ENCODE data around the gene GAR1. TPM values are rescaled to one million over a fixed set of nuclear protein-coding genes. Genes with fewer than 3 reads are reported as not detected.

The GAR1 gene
- total RNA-seq, 1 donor from 2014 or later, result not detected

DNA sequence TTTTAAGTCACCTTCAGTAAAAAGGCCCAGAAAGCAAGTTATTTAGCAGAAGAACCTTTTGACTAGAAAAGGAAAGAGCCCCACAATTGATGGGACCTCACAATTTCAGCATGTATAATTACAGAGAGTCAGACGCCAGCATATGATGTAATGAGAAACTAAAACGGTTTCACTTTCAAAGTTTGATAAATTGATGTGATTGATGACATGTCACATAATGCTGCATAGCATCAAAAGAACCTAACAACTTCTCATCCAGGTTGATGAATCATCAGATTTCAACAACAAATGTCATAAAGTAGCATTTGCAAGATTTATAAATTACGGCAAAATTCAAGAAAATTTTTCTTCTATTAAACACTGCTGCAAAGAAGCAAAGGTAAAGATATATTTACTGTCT lies 3.9 kb upstream of the GAR1 start:
- no peak overlapping the region for H3K4me3 ChIP-seq
- H3K27ac ChIP-seq, result no peak overlapping the region
- intact Hi-C loops (cut with DNase I), result loop anchor here (10.0 kb wide), 1 partner anchor 247 kb away; the partner anchor contains the start of gene MCUB
- TF ChIP-seq, protein P1, sequence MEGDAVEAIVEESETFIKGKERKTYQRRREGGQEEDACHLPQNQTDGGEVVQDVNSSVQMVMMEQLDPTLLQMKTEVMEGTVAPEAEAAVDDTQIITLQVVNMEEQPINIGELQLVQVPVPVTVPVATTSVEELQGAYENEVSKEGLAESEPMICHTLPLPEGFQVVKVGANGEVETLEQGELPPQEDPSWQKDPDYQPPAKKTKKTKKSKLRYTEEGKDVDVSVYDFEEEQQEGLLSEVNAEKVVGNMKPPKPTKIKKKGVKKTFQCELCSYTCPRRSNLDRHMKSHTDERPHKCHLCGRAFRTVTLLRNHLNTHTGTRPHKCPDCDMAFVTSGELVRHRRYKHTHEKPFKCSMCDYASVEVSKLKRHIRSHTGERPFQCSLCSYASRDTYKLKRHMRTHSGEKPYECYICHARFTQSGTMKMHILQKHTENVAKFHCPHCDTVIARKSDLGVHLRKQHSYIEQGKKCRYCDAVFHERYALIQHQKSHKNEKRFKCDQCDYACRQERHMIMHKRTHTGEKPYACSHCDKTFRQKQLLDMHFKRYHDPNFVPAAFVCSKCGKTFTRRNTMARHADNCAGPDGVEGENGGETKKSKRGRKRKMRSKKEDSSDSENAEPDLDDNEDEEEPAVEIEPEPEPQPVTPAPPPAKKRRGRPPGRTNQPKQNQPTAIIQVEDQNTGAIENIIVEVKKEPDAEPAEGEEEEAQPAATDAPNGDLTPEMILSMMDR (IDR thresholded peaks at IDR 0.05), result no peak
- H3K9me3 ChIP-seq, result no peaks in the 10 kb centered on the region
- H3K27me3 ChIP-seq, result no peaks in the 10 kb centered on the region
- no peaks in the 10 kb centered on the region for H3K36me3 ChIP-seq
- no peak for DNase-seq (ENCODE audit: low spot score in 2 of 2)
- H3K4me1 ChIP-seq, result peaks cover 6% of the 10 kb centered on the region in 2 donors

DNA sequence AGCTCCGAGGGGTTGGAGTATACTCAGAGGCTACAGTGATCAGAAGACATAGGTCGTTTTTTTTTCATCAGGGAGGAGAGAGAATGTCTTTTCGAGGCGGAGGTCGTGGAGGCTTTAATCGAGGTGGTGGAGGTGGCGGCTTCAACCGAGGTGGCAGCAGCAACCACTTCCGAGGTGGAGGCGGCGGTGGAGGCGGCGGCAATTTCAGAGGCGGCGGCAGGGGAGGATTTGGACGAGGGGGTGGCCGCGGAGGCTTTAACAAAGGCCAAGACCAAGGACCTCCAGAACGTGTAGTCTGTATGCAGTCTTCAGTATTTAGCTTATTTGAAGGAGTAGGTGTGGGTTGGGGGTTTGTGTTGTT lies 500 bp downstream of the GAR1 start:
- no peaks in the 10 kb centered on the region for H3K9me3 ChIP-seq
- H3K4me1 ChIP-seq, result peaks cover 6% of the 10 kb centered on the region in 2 donors
- H3K36me3 ChIP-seq, result peaks cover 0 to 6% of the 10 kb centered on the region in 2 donors
- DNase-seq (ENCODE audit: low spot score in 2 of 2), result no peak
- peak overlapping the region; percentile 66 to 87 for H3K27ac ChIP-seq
- intact Hi-C loops (cut with DNase I), result loop anchor here (2.0 to 10.0 kb wide), 5 partner anchors 113 to 1194 kb away; partner anchors contain the start of genes CASP6, ELOVL6, MCUB and OSTC
- no peaks in the 10 kb centered on the region for H3K27me3 ChIP-seq
- TF ChIP-seq, protein P1 (IDR thresholded peaks at IDR 0.05), result no peak
- H3K4me3 ChIP-seq, result peak overlapping the region; percentile 68 to 80

DNA sequence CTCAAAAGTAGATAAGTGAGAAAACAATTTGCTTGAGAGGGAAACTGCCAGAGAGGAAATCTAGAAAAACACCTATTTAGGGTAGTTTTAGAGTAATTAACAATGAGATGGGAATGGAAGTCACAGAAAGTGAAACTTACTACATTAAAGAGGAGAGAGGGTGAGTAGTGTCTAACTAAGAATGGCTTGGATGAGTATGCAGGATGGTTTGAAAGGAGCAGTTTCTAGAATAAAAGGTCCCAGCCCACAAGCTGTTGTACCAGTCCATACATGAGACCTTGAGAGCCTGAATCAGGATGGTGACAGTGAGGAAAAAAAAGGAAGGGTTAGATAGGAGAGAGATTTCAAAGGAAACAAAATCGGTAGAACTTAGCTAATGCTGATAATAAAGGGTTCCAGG lies 1.3 kb downstream of the GAR1 start:
- intact Hi-C loops (cut with DNase I), result loop anchor here (2.0 to 10.0 kb wide), 5 partner anchors 114 to 1195 kb away; partner anchors contain the start of genes CASP6, ELOVL6, MCUB and OSTC
- TF ChIP-seq, protein P1 (IDR thresholded peaks at IDR 0.05), result no peak
- no peak for DNase-seq (ENCODE audit: low spot score in 2 of 2)
- Histone ChIP-seq H3K27ac (no peak overlapping the region), H3K4me1 (peaks cover 6% of the 10 kb centered on the region in 2 donors), H3K27me3 (no peaks in the 10 kb centered on the region), H3K4me3 (peak overlapping the region in 1 of 2 donors; percentile 80), H3K9me3 (no peaks in the 10 kb centered on the region), H3K36me3 (peaks cover 0 to 6% of the 10 kb centered on the region in 2 donors)

DNA sequence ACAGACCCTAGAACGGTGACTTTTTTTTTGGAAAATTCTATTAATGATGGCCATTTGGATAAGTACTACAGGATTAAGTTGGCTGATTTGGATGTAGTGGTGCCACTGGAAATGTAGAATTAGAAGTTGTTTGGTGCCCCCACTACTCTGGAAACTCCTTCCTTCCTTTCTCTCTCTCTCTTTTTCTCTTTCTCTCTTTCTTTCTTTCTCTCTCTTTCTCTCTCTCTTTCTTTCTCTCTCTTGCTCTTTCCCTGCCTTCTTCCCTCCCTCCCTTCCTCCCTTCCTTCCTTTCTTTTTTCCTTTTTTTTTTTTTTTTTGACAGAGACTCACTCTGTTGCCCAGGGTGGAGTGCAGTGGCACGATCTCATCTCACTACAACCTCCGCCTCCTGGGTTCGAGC lies 2.7 kb downstream of the GAR1 start:
- TF ChIP-seq, protein P1 (IDR thresholded peaks at IDR 0.05), result no peak
- Histone ChIP-seq H3K9me3 (no peaks in the 10 kb centered on the region), H3K27ac (no peak overlapping the region), H3K4me3 (no peak overlapping the region), H3K27me3 (no peaks in the 10 kb centered on the region), H3K36me3 (peaks cover 0 to 16% of the 10 kb centered on the region in 2 donors), H3K4me1 (peaks cover 6% of the 10 kb centered on the region in 2 donors)
- intact Hi-C loops (cut with DNase I), result loop anchor here (5.0 to 10.0 kb wide), 4 partner anchors 253 to 1196 kb away; partner anchors contain the start of genes ELOVL6, MCUB, OSTC and RPL34
- no peak for DNase-seq (ENCODE audit: low spot score in 2 of 2)

DNA sequence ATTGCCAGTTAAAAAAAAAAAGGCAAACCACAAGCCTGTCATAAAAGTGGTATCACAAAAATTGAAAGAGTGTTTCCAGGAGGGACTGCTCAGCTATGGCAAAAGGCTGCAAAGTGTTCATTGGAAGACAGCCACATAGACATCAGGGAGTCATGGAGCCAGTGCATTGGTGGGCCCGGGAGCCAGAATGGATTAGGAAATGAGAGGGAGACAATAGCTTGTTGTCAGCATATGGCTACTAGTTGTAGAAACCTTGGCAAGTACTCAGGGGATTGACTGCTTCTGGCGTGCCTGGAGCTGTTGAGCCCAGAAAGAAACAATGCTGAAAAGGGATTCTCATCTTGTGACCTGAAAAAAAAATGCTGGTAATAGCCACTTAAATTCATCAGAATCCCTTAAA lies 5.0 kb downstream of the GAR1 start:
- Histone ChIP-seq H3K27me3 (no peaks in the 10 kb centered on the region), H3K4me3 (no peak overlapping the region), H3K27ac (no peak overlapping the region), H3K9me3 (no peaks in the 10 kb centered on the region), H3K36me3 (peaks cover 0 to 29% of the 10 kb centered on the region in 2 donors), H3K4me1 (peaks cover 6% of the 10 kb centered on the region in 2 donors)
- intact Hi-C loops (cut with DNase I), result no loop called here
- no peak for DNase-seq (ENCODE audit: low spot score in 2 of 2)
- TF ChIP-seq, protein P1 (IDR thresholded peaks at IDR 0.05), result no peak

Measured in ascending aorta (tissue), 2 donors.